K562 (cell line): ENCODE data around the gene CXorf65. TPM values are rescaled to one million over a fixed set of nuclear protein-coding genes. Genes with fewer than 3 reads are reported as not detected.

Source experiments
- ATAC-seq: fragments of 200-7000 bp; cut with Tn5 transposase; 3 replicates; pipeline ENCODE4 v1.9.1; 2020; ENCODE audit warnings: moderate library complexity
- BruUV-seq: library from RNA; stranded (reverse); fragments of 400-500 nt; replicated peaks from 2 replicates; lab custom pipeline; 2021; lab: Mats Ljungman, UMichigan
- CTCF ChIA-PET: fragments of 300-600 bp; formaldehyde crosslinking; extraction: SDS; loops from one replicate; lab custom pipeline; 2021; ENCODE audit warnings: low intra/inter-chr PET ratio; lab: Yijun Ruan, JAX
- POLR2A ChIA-PET: fragments of 300-600, 350-650 bp; sonication (Branson Sonifier 250); formaldehyde crosslinking; extraction: SDS; loops from one replicate; lab custom pipeline; 2021; ENCODE audit warnings: antibody characterized with exemption, inconsistent platforms; lab: Yijun Ruan, JAX
- DNase-seq, 4 experiments: peaks; one replicate each; pipeline versions ENCODE4 v3.0.0 to v3.0.0-alpha.2; 2011 to 2018; ENCODE audit warnings: low spot score in 3 of 4, mixed read lengths in 3 of 4; ENCODE audit errors: extremely low read depth in 1 of 4
- FAIRE-seq: peaks from 2 replicates; lab custom pipeline; 2011; peaks lifted over from hg19 to GRCh38; lab: Jason Lieb, UNC
- H2AFZ ChIP-seq: 2 replicates; pipeline ENCODE4 v1.6.0; 2011; ENCODE audit warnings: low read depth, low read length, control low read depth, inconsistent platforms
- H3K27ac ChIP-seq: fragments of 200-600 bp; 3 replicates; pipeline ENCODE4 v1.8.0; 2011; ENCODE audit warnings: low read depth, mild to moderate bottlenecking, control low read depth, inconsistent platforms, low read length, moderate library complexity, mixed read lengths; ENCODE audit errors: extremely low read depth
- H3K27me3 ChIP-seq, 2 experiments: fragments of 300-600 bp in 1 of 2; 2 replicates in 1 of 2; 3 replicates in 1 of 2; pipeline versions ENCODE4 v1.6.0 to v1.8.0; 2011; ENCODE audit warnings: inconsistent platforms in 2 of 2, low read length in 2 of 2, mild to moderate bottlenecking in 1 of 2, mixed read lengths in 1 of 2, moderate library complexity in 1 of 2; ENCODE audit not compliant: control insufficient read depth in 2 of 2, insufficient read depth in 2 of 2
- H3K36me3 ChIP-seq: fragments of 300-600 bp; 3 replicates; pipeline ENCODE4 v1.8.0; 2011; ENCODE audit warnings: mild to moderate bottlenecking, low read length, inconsistent platforms; ENCODE audit not compliant: control insufficient read depth, insufficient read depth
- H3K4me1 ChIP-seq, 2 experiments: fragments of 200-600 bp in 1 of 2; replicated peaks in 1 of 2; 2 replicates in 1 of 2; 3 replicates in 1 of 2; pipeline versions ENCODE4 v1.5.1 to v1.8.0; 2011; ENCODE audit warnings: inconsistent platforms in 2 of 2, low read length in 2 of 2, mild to moderate bottlenecking in 1 of 2, mixed read lengths in 1 of 2, moderate library complexity in 1 of 2; ENCODE audit not compliant: control insufficient read depth in 2 of 2, insufficient read depth in 2 of 2
- H3K4me2 ChIP-seq: 2 replicates; pipeline ENCODE4 v1.6.1; 2011; ENCODE audit warnings: low read length, control low read depth, inconsistent platforms, mixed read lengths; ENCODE audit not compliant: insufficient read depth
- H3K4me3 ChIP-seq: fragments of 200-600 bp; sonication (generic), shearing (Covaris generic); 2 replicates; pipeline ENCODE4 v1.5.1; 2016; ENCODE audit warnings: control low read depth, inconsistent platforms
- H3K79me2 ChIP-seq: fragments of 200-600 bp; 3 replicates; pipeline ENCODE4 v1.8.0; 2011; ENCODE audit warnings: low read length, inconsistent platforms; ENCODE audit not compliant: control insufficient read depth, insufficient read depth
- H3K9ac ChIP-seq, 2 experiments: 2 replicates each; pipeline versions ENCODE4 v1.6.0 to v1.6.1; 2011; ENCODE audit warnings: low read depth in 2 of 2, low read length in 2 of 2, control low read depth in 1 of 2, inconsistent platforms in 1 of 2, mild to moderate bottlenecking in 1 of 2, mixed read lengths in 1 of 2; ENCODE audit not compliant: insufficient read depth in 1 of 2
- H3K9me1 ChIP-seq: one replicate; pipeline ENCODE4 v1.6.0; 2011; ENCODE audit warnings: inconsistent platforms, mild to moderate bottlenecking, low read length, moderate library complexity; ENCODE audit not compliant: control insufficient read depth, insufficient read depth
- H3K9me3 ChIP-seq: replicated peaks from 2 replicates; pipeline ENCODE4 v1.5.1; 2011; ENCODE audit warnings: low read depth, low read length, inconsistent platforms; ENCODE audit not compliant: control insufficient read depth, insufficient read depth
- H4K20me1 ChIP-seq: replicated peaks from 2 replicates; pipeline ENCODE4 v1.6.1; 2011; ENCODE audit warnings: low read length, inconsistent platforms, mixed read lengths; ENCODE audit not compliant: control insufficient read depth, insufficient read depth
- ATF4 ChIP-seq: fragments of 450-650 bp; formaldehyde crosslinking; IDR thresholded peaks from 2 replicates; pipeline ENCODE4 v1.4.0; 2022; ENCODE audit warnings: mild to moderate bottlenecking, moderate library complexity
- CEBPB ChIP-seq: fragments of 450-650 bp; IDR thresholded peaks from 2 replicates; pipeline ENCODE4 v1.6.1; 2016; ENCODE audit warnings: missing genetic modification characterization, missing compliant biosample characterization
- CEBPG ChIP-seq, 3 experiments: fragments of 200-800 bp in 1 of 3; sonication (Bioruptor generic) in 1 of 3; sonication (generic) in 1 of 3; formaldehyde crosslinking in 1 of 3; IDR thresholded peaks in 2 of 3; conservative IDR thresholded peaks in 1 of 3; 2 replicates each; pipeline versions ENCODE4 v1.6.1 to v1.8.0; 2016 to 2022; ENCODE audit warnings: missing compliant biosample characterization in 2 of 3, missing genetic modification characterization in 2 of 3, mild to moderate bottlenecking in 1 of 3, missing genetic modification reagents in 1 of 3
- EGR1 ChIP-seq: fragments of 450-650 bp; conservative IDR thresholded peaks from 2 replicates; pipeline ENCODE4 v1.6.1; 2017; ENCODE audit warnings: mild to moderate bottlenecking
- IRF9 ChIP-seq: fragments of 450-650 bp; IDR thresholded peaks from 2 replicates; pipeline ENCODE4 v1.6.1; 2016; ENCODE audit warnings: missing biosample characterization, missing genetic modification characterization
- MXI1 ChIP-seq: IDR thresholded peaks from 2 replicates; pipeline ENCODE4 v1.6.1; 2011; ENCODE audit warnings: low read depth, mild to moderate bottlenecking, improper control_type of control experiment, low read length
- PKNOX1 ChIP-seq: fragments of 450-650 bp; IDR thresholded peaks from 2 replicates; pipeline ENCODE4 v1.6.1; 2016
- RBBP5 ChIP-seq: fragments of 200-600 bp; sonication (generic); IDR thresholded peaks from 2 replicates; pipeline ENCODE4 v1.6.1; 2012; ENCODE audit warnings: borderline replicate concordance, mild to moderate bottlenecking, low read length, control low read depth, inconsistent platforms; ENCODE audit not compliant: insufficient read depth, poor library complexity, severe bottlenecking
- ZBTB26 ChIP-seq: fragments of 450-650 bp; formaldehyde crosslinking; IDR thresholded peaks from 2 replicates; pipeline ENCODE4 v1.4.0; 2022; ENCODE audit warnings: missing genetic modification characterization
- ZSCAN32 ChIP-seq: fragments of 450-650 bp; formaldehyde crosslinking; IDR thresholded peaks from 2 replicates; pipeline ENCODE4 v1.4.0; 2020; ENCODE audit warnings: mild to moderate bottlenecking, moderate library complexity
- WGBS: fragments of 100-300 bp; shearing (Covaris generic); methylation state at CpG from one replicate; pipeline ENCODE4 v1.1.6; 2016; ENCODE audit warnings: low coverage, mixed read lengths; ENCODE audit not compliant: insufficient coverage; ENCODE audit errors: missing lambda C conversion rate; 5-methylcytosine and 5-hydroxymethylcytosine counted together
- in situ Hi-C: fragments of 300-500 bp; cut with MboI; formaldehyde crosslinking; loops from 4 replicates; pipeline ENCODE4 v1.15.0; 2018; ENCODE audit warnings: inconsistent platforms, mixed read lengths
- intact Hi-C: fragments of 100-400 bp; cut with micrococcal nuclease; formaldehyde crosslinking; loops from 2 replicates; pipeline ENCODE4 v1.14.2; 2022
- polyA plus RNA-seq, 8 experiments: library from polyadenylated mRNA; depleted of rRNA in 4 of 8; stranded (reverse) in 5 of 8; unstranded in 3 of 8; fragments of >200 nt; fragmentation: Nextera tagmentation in 2 of 8; fragmentation: Illumina TruSeq in 1 of 8; extraction: Ambion mirVana in 2 of 8; extraction: Trizol in 1 of 8; gene quantifications; 2 replicates each; pipeline versions ENCODE4 v1.2.1 to v1.2.3, GENCODE V29; 2011 to 2014; ENCODE audit warnings: inconsistent platforms in 1 of 8, missing spikeins in 1 of 8
- total RNA-seq, 7 experiments: library from RNA; depleted of rRNA in 6 of 7; stranded (reverse); fragments of >200 nt in 6 of 7; fragmentation: Illumina TruSeq in 2 of 7; extraction: Trizol in 2 of 7; gene quantifications; 2 replicates each; pipeline versions ENCODE4 v1.2.1 to v1.2.3, GENCODE V29; 2011 to 2021; ENCODE audit warnings: low replicate concordance in 1 of 7

Gene CXorf65
- total and polyA plus RNA-seq, 9 of the 15 experiments (the other 6 are each of a cell fraction or from before 2014, with no cell fraction given), result 1.4 to 8.4 (median 2.9) TPM

- Histone ChIP-seq H3K9me3 (no peaks in the 10 kb centered on the region), H3K9ac (no peak overlapping the region), H3K4me1 (no peaks in the 10 kb centered on the region; a peak in 2 of 5 replicates), H3K4me2 (no peak overlapping the region)
- in situ Hi-C loops (no loop called here), intact Hi-C loops (no loop called here)
- no peak for FAIRE-seq
- no TSS peak for BruUV-seq
- TF ChIP-seq PKNOX1 (peak; percentile 45), ZBTB26 (CRISPR knock-in tag) (no peak)
- TF ChIP-seq, all 486 proteins: peak for 1
- Histone ChIP-seq H3K9me1 (no peaks in the 10 kb centered on the region), H3K27me3 (no peaks in the 10 kb centered on the region), H3K27ac (no peak overlapping the region), H3K4me3 (no peak overlapping the region), H3K36me3 (no peaks in the 10 kb centered on the region), H2AFZ (no peak overlapping the region), H3K79me2 (no peaks in the 10 kb centered on the region), H4K20me1 (no peaks in the 10 kb centered on the region)
- WGBS, result 39% methylated on average over 4 of the region's 4 CpGs
- POLR2A ChIA-PET, result no interaction called here
- DNase-seq (no peak), ATAC-seq (peak; percentile 51; the same call in 2 of the 3 replicates)
- CTCF ChIA-PET, result no interaction called here
These were observed 23.7 kb downstream of the CXorf65 start for GRCh38 chrX:71082822-71083221.

GRCh38 chrX:71082124-71082647, 24.4 kb downstream of the CXorf65 start:
- H3K4me2 ChIP-seq, result no peak overlapping the region
- H3K79me2 ChIP-seq, result no peaks in the 10 kb centered on the region
- 8% methylated on average over 1 of the region's 5 CpGs for WGBS
- CTCF ChIA-PET, result no interaction called here
- POLR2A ChIA-PET, result no interaction called here
- ATAC-seq (no peak), DNase-seq (no peak), FAIRE-seq (no peak)
- H3K9me1 ChIP-seq, result no peaks in the 10 kb centered on the region
- no peak overlapping the region for H3K4me3 ChIP-seq
- no peaks in the 10 kb centered on the region; a peak in 2 of 5 replicates for H3K4me1 ChIP-seq
- no peaks in the 10 kb centered on the region for H3K27me3 ChIP-seq
- intact Hi-C loops (no loop called here), in situ Hi-C loops (no loop called here)
- H2AFZ ChIP-seq, result no peak overlapping the region
- no peaks in the 10 kb centered on the region for H3K9me3 ChIP-seq
- BruUV-seq, result no TSS peak
- H3K36me3 ChIP-seq, result no peaks in the 10 kb centered on the region
- no peak overlapping the region for H3K27ac ChIP-seq
- H3K9ac ChIP-seq, result no peak overlapping the region
- no peaks in the 10 kb centered on the region for H4K20me1 ChIP-seq
- TF ChIP-seq MXI1 (no peak), CEBPG (CRISPR knock-in tag; IDR thresholded peaks at IDR 0.05) (0 out of 2 replicates have a peak, but pooled peaks have one; percentile 40), CEBPG (tag; conservative IDR thresholded peaks at IDR 0.05 in 1 of 2, IDR thresholded peaks at IDR 0.05 in 1 of 2) (peak; percentile 83 to 89), RBBP5 (no peak), EGR1 (no peak), ZSCAN32 (peak; percentile 66; the same call in 1 of the 2 replicates), CEBPB (tag) (peak; percentile 71), ATF4 (CRISPR knock-in tag) (peak; percentile 55; the same call in 1 of the 2 replicates), IRF9 (0 out of 2 replicates have a peak, but pooled peaks have one; percentile 11)
